Rectal smooth muscle tissue (tissue), 1 donor: ENCODE results near the gene SLC1A7.

ENCODE experiments used
- H3K27ac ChIP-seq: one replicate; pipeline ENCODE4 v1.7.0; 2013; ENCODE audit warnings: low read depth, low read length, inconsistent platforms
- H3K27me3 ChIP-seq: one replicate; pipeline ENCODE4 v1.7.0; 2013; ENCODE audit warnings: low read length; ENCODE audit not compliant: control insufficient read depth, insufficient read depth
- H3K36me3 ChIP-seq: one replicate; pipeline ENCODE4 v1.7.0; 2013; ENCODE audit warnings: low read length; ENCODE audit not compliant: control insufficient read depth, insufficient read depth
- H3K4me1 ChIP-seq: one replicate; pipeline ENCODE4 v1.7.0; 2013; ENCODE audit warnings: low read length; ENCODE audit not compliant: control insufficient read depth, insufficient read depth
- H3K4me3 ChIP-seq: one replicate; pipeline ENCODE4 v1.7.0; 2013; ENCODE audit warnings: low read length
- H3K9ac ChIP-seq: one replicate; pipeline ENCODE4 v1.7.0; 2013; ENCODE audit warnings: low read length

SLC1A7 gene

GRCh38 chr1:53078333-53079101 is 63.9 kb downstream of the SLC1A7 start:
- H3K36me3 ChIP-seq, result peaks cover 5% of the 10 kb centered on the region
- H3K4me1 ChIP-seq, result peaks cover 2% of the 10 kb centered on the region
- H3K27me3 ChIP-seq, result peaks cover 2% of the 10 kb centered on the region
- H3K9ac ChIP-seq, result no peak overlapping the region
- no peak overlapping the region for H3K4me3 ChIP-seq
- no peak overlapping the region for H3K27ac ChIP-seq

GRCh38 chr1:53077599-53077965 is 64.9 kb downstream of the SLC1A7 start:
- no peak overlapping the region for H3K27ac ChIP-seq
- H3K4me1 ChIP-seq, result peaks cover 2% of the 10 kb centered on the region
- no peak overlapping the region for H3K4me3 ChIP-seq
- H3K36me3 ChIP-seq, result peaks cover 5% of the 10 kb centered on the region
- peaks cover 2% of the 10 kb centered on the region for H3K27me3 ChIP-seq
- no peak overlapping the region for H3K9ac ChIP-seq

GRCh38 chr1:53076721-53077598 is 65.5 kb downstream of the SLC1A7 start:
- H3K36me3 ChIP-seq, result peaks cover 5% of the 10 kb centered on the region
- no peak overlapping the region for H3K9ac ChIP-seq
- peaks cover 2% of the 10 kb centered on the region for H3K4me1 ChIP-seq
- H3K27ac ChIP-seq, result no peak overlapping the region
- peaks cover 2% of the 10 kb centered on the region for H3K27me3 ChIP-seq
- H3K4me3 ChIP-seq, result no peak overlapping the region

- H3K4me1 ChIP-seq, result peaks cover 2% of the 10 kb centered on the region
- H3K27ac ChIP-seq, result no peak overlapping the region
- peaks cover 2% of the 10 kb centered on the region for H3K27me3 ChIP-seq
- no peak overlapping the region for H3K9ac ChIP-seq
- peaks cover 5% of the 10 kb centered on the region for H3K36me3 ChIP-seq
- H3K4me3 ChIP-seq, result no peak overlapping the region
Measured at GRCh38 chr1:53076165-53076564, 66.3 kb downstream of the SLC1A7 start.

DNA sequence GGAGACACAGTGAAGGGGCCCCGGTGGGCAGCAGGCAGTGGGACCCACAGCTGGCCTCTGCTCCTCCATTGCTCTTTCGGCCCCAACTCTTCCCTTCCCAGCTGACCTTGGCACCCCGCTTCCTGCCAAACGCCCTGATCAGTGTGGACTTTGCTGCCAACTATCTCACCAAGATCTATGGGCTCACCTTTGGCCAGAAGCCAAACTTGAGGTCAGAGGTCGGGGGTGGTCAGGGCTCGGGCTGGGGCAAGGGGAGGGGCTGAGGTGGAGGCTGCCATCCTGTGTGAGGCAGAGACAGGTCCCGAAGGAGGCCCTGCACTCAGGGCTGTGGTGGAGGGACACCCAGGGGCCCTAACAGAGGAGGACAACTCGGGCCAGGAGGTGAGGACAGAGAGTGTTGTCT is 66.7 kb downstream of the SLC1A7 start:
- Histone ChIP-seq H3K27ac (no peak overlapping the region), H3K36me3 (peaks cover 5% of the 10 kb centered on the region), H3K27me3 (peaks cover 2% of the 10 kb centered on the region), H3K4me1 (peaks cover 2% of the 10 kb centered on the region), H3K4me3 (no peak overlapping the region), H3K9ac (no peak overlapping the region)

- H3K36me3 ChIP-seq, result peaks cover 5% of the 10 kb centered on the region
- H3K4me1 ChIP-seq, result peaks cover 2% of the 10 kb centered on the region
- H3K9ac ChIP-seq, result no peak overlapping the region
- H3K27ac ChIP-seq, result no peak overlapping the region
- peaks cover 2% of the 10 kb centered on the region for H3K27me3 ChIP-seq
- H3K4me3 ChIP-seq, result no peak overlapping the region
Measured at GRCh38 chr1:53075206-53075605, 67.2 kb downstream of the SLC1A7 start.

- Histone ChIP-seq H3K36me3 (peaks cover 5% of the 10 kb centered on the region), H3K4me3 (no peak overlapping the region), H3K9ac (no peak overlapping the region), H3K4me1 (peaks cover 2% of the 10 kb centered on the region), H3K27ac (peak overlapping the region; percentile 16), H3K27me3 (peaks cover 2% of the 10 kb centered on the region)
Measured at GRCh38 chr1:53074313-53075154, 67.9 kb downstream of the SLC1A7 start.

GRCh38 chr1:53073868-53074311 is 68.5 kb downstream of the SLC1A7 start:
- H3K27ac ChIP-seq, result peak overlapping the region; percentile 16
- no peak overlapping the region for H3K9ac ChIP-seq
- peaks cover 3% of the 10 kb centered on the region for H3K36me3 ChIP-seq
- H3K4me3 ChIP-seq, result no peak overlapping the region
- peaks cover 2% of the 10 kb centered on the region for H3K4me1 ChIP-seq
- H3K27me3 ChIP-seq, result no peaks in the 10 kb centered on the region

DNA sequence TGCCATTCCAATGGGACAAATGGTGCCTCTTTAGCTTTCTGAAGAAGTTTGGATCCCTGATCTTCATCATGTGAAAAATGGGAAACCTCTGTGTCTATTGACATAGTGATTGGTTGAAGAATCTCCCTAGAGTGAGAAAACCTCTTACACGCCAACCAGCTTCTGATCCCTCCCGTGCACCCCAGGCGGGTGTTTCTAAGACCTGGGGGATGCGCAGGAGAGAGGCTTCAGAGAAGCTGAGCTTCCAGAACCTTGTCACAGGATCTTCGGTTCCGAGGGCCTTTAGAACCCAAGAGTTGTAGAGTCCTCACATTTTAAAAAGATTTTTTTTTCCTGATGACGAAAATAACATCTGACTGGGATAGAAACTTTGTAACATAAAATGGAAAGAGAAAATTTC is 69.2 kb downstream of the SLC1A7 start:
- Histone ChIP-seq H3K27ac (no peak overlapping the region), H3K36me3 (no peaks in the 10 kb centered on the region), H3K4me3 (no peak overlapping the region), H3K4me1 (peaks cover 2% of the 10 kb centered on the region), H3K27me3 (no peaks in the 10 kb centered on the region), H3K9ac (no peak overlapping the region)

- no peak overlapping the region for H3K9ac ChIP-seq
- no peak overlapping the region for H3K27ac ChIP-seq
- H3K4me3 ChIP-seq, result no peak overlapping the region
- peaks cover 2% of the 10 kb centered on the region for H3K4me1 ChIP-seq
- H3K27me3 ChIP-seq, result no peaks in the 10 kb centered on the region
- H3K36me3 ChIP-seq, result no peaks in the 10 kb centered on the region
Measured at GRCh38 chr1:53071915-53072314, 70.5 kb downstream of the SLC1A7 start.

- Histone ChIP-seq H3K4me1 (peaks cover 2% of the 10 kb centered on the region), H3K36me3 (no peaks in the 10 kb centered on the region), H3K4me3 (no peak overlapping the region), H3K9ac (no peak overlapping the region), H3K27me3 (no peaks in the 10 kb centered on the region), H3K27ac (no peak overlapping the region)
Measured at GRCh38 chr1:53071167-53071865, 71.1 kb downstream of the SLC1A7 start.
